GM23248 (cell line): ENCODE results near the gene SKIC3.

Source experiments
- EZH2 ChIP-seq: fragments of 200-600 bp; sonication (generic); IDR thresholded peaks from 2 replicates; pipeline ENCODE4 v1.6.1; 2018; ENCODE audit warnings: antibody characterized with exemption, mild to moderate bottlenecking; ENCODE audit not compliant: insufficient read depth, poor library complexity, severe bottlenecking
- EZH2phosphoT487 ChIP-seq: fragments of 200-600 bp; sonication (generic); IDR thresholded peaks from 2 replicates; pipeline ENCODE4 v1.6.1; 2018; ENCODE audit warnings: antibody characterized with exemption, moderate library complexity, mild to moderate bottlenecking, low read depth; ENCODE audit not compliant: insufficient read depth

GRCh38 chr5:95554331-95554646 is 488 bp downstream of the SKIC3 start:
- no peak for TF ChIP-seq EZH2
- no peak for TF ChIP-seq EZH2phosphoT487
